ENCODE measurements around the gene LEAP2. TPM values are rescaled to one million over a fixed set of nuclear protein-coding genes. Genes with fewer than 3 reads are reported as not detected.
A peak's percentile ranks its signal among the peaks of the same experiment; 100 is the strongest.

The LEAP2 gene
- total RNA-seq, 2 experiments from 2014 or later, result 0.30 to 0.31 TPM

GRCh38 chr5:132866342-132867045 lies 7.0 kb upstream of the LEAP2 start, which contains the start of the genes GDF9 and UQCRQ:
Gene GDF9, minus strand, starts transcription at chr5:132866469. Its CDS starts 1,936 bp downstream, at chr5:132864533.
Gene UQCRQ, plus strand, starts transcription at chr5:132866642. Its CDS starts 240 bp downstream, at chr5:132866882.
- ChIA-PET POLR2A (interaction anchor here (0.6 to 2.4 kb wide), 7 partner anchors 10 to 376 kb away, joined by 3 to 20 read pairs (median 4); partner anchors contain the start of genes AFF4, CCNI2, HSPA4 and IRF1), CTCF (interaction anchor here (0.6 to 3.3 kb wide), 3 partner anchors 17 to 178 kb away, joined by 3 to 11 read pairs (median 7); partner anchors contain the start of gene SHROOM1)
- no peaks in the 10 kb centered on the region for H3K27me3 Mint-ChIP-seq
- peaks cover 31% of the 10 kb centered on the region for H3K4me1 Mint-ChIP-seq (ENCODE audit: low read depth)
- H3K36me3 Mint-ChIP-seq (ENCODE audit: low read depth), result peaks cover 46% of the 10 kb centered on the region
- H3K9me3 Mint-ChIP-seq, result no peaks in the 10 kb centered on the region
- peaks cover 24% of the 10 kb centered on the region for H3K4me1 ChIP-seq (ENCODE audit: insufficient read depth, low read length)
- no peak for TF ChIP-seq CTCF (IDR thresholded peaks at IDR 0.05)
- ATAC-seq (ENCODE audit: poor library complexity) (peak; percentile 93), DNase-seq (peak; percentile 75 to 99 (median 84))
- intact Hi-C loops (cut with DNase I, micrococcal nuclease), result loop anchor here in 1 of 2 experiments (2.0 to 10.0 kb wide), 7 partner anchors 96 to 1361 kb away; partner anchors contain the start of genes AFF4, C5orf15, KIF3A and PPP2CA
- peak within 1 kb of the TSS; percentile 95 to 98 for H3K27ac ChIP-seq (ENCODE audit: low read depth in 1 of 2, low read length in 2 of 2)
- H3K36me3 ChIP-seq (ENCODE audit: insufficient read depth, low read length), result peaks cover 13% of the 10 kb centered on the region
- H3K4me3 ChIP-seq (ENCODE audit: low read length), result peak within 1 kb of the TSS; percentile 95
- H3K9me3 ChIP-seq (ENCODE audit: control insufficient read depth in 1 of 2, insufficient read depth in 1 of 2, low read length in 2 of 2), result no peaks in the 10 kb centered on the region
- peak within 1 kb of the TSS; percentile 96 for H3K4me3 Mint-ChIP-seq
- H3K27me3 ChIP-seq (ENCODE audit: control insufficient read depth in 1 of 2, insufficient read depth in 2 of 2, low read length in 2 of 2), result no peaks in the 10 kb centered on the region
- H3K27ac Mint-ChIP-seq, result peak within 1 kb of the TSS; percentile 97

- Mint-ChIP-seq H3K4me1 (ENCODE audit: low read depth) (peaks cover 31% of the 10 kb centered on the region), H3K27ac (peak overlapping the region; percentile 97), H3K9me3 (no peaks in the 10 kb centered on the region), H3K36me3 (ENCODE audit: low read depth) (peaks cover 46% of the 10 kb centered on the region), H3K27me3 (no peaks in the 10 kb centered on the region), H3K4me3 (peak overlapping the region; percentile 96)
- no peaks in the 10 kb centered on the region for H3K27me3 ChIP-seq (ENCODE audit: control insufficient read depth in 1 of 2, insufficient read depth in 2 of 2, low read length in 2 of 2)
- POLR2A ChIA-PET, result interaction anchor here (0.6 to 2.4 kb wide), 5 partner anchors 96 to 377 kb away, joined by 3 to 20 read pairs (median 4); partner anchors contain the start of genes AFF4, CCNI2, IRF1 and RAD50
- intact Hi-C loops (cut with DNase I, micrococcal nuclease), result loop anchor here in 1 of 2 experiments (2.0 to 10.0 kb wide), 7 partner anchors 96 to 1360 kb away; partner anchors contain the start of genes AFF4, C5orf15, KIF3A and PPP2CA
- CTCF ChIA-PET, result interaction anchor here (0.6 to 3.3 kb wide), 3 partner anchors 17 to 177 kb away, joined by 3 to 11 read pairs (median 7); partner anchors contain the start of gene SHROOM1
- TF ChIP-seq CTCF (IDR thresholded peaks at IDR 0.05), result no peak
- H3K27ac ChIP-seq (ENCODE audit: low read depth in 1 of 2, low read length in 2 of 2), result peak overlapping the region; percentile 95 to 98
- ATAC-seq (ENCODE audit: poor library complexity) (no peak), DNase-seq (no peak)
- no peaks in the 10 kb centered on the region for H3K9me3 ChIP-seq (ENCODE audit: control insufficient read depth in 1 of 2, insufficient read depth in 1 of 2, low read length in 2 of 2)
- H3K4me3 ChIP-seq (ENCODE audit: low read length), result peak overlapping the region; percentile 95
- peaks cover 16% of the 10 kb centered on the region for H3K36me3 ChIP-seq (ENCODE audit: insufficient read depth, low read length)
- peaks cover 24% of the 10 kb centered on the region for H3K4me1 ChIP-seq (ENCODE audit: insufficient read depth, low read length)
Measured at GRCh38 chr5:132867046-132867451, 6.4 kb upstream of the LEAP2 start.

DNA sequence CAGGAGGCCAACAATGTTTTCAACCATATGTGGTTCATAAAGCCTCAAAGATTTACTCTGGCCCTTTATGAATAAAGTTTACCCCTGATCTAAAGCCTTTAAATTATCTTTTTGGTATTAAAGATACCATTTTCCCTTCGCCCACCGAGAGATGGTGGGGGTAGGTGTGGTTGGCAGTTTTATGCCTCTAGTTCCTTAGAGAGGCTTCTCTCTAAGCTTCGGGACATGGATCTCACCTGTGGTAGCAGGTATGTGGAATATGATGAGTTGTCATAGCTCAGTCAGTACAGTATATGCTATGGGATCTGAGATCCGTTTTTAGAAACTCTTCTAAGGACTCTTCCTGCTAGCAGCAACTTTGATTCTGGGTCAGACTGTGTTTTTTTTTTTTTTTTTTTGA lies 4.7 kb upstream of the LEAP2 start:
- Mint-ChIP-seq H3K4me1 (ENCODE audit: low read depth) (peaks cover 31% of the 10 kb centered on the region), H3K36me3 (ENCODE audit: low read depth) (peaks cover 54% of the 10 kb centered on the region), H3K4me3 (peak overlapping the region; percentile 96), H3K27me3 (no peaks in the 10 kb centered on the region), H3K27ac (peak overlapping the region; percentile 97), H3K9me3 (no peaks in the 10 kb centered on the region)
- H3K9me3 ChIP-seq (ENCODE audit: control insufficient read depth in 1 of 2, insufficient read depth in 1 of 2, low read length in 2 of 2), result no peaks in the 10 kb centered on the region
- DNase-seq, result no peak
- H3K36me3 ChIP-seq (ENCODE audit: insufficient read depth, low read length), result peaks cover 23% of the 10 kb centered on the region
- intact Hi-C loops (cut with DNase I, micrococcal nuclease), result loop anchor here in 1 of 2 experiments (5.0 to 10.0 kb wide), 5 partner anchors 131 to 1359 kb away; partner anchors contain the start of genes C5orf15, KIF3A, PPP2CA and RAD50
- no peak overlapping the region for H3K27ac ChIP-seq (ENCODE audit: low read depth in 1 of 2, low read length in 2 of 2)
- TF ChIP-seq CTCF (IDR thresholded peaks at IDR 0.05), result no peak
- POLR2A ChIA-PET, result interaction anchor here (0.7 kb wide), 1 partner anchor 16 kb away, joined by 3 read pairs; no protein-coding TSS in a partner anchor
- H3K27me3 ChIP-seq (ENCODE audit: control insufficient read depth in 1 of 2, insufficient read depth in 2 of 2, low read length in 2 of 2), result no peaks in the 10 kb centered on the region
- H3K4me1 ChIP-seq (ENCODE audit: insufficient read depth, low read length), result peaks cover 24% of the 10 kb centered on the region
- CTCF ChIA-PET, result no interaction called here
- no peak for ATAC-seq (ENCODE audit: poor library complexity)
- no peak overlapping the region for H3K4me3 ChIP-seq (ENCODE audit: low read length)
